Esophagus squamous epithelium (tissue), 4 donors: ENCODE data around the gene ASMTL.

Source experiments
- POLR2A ChIP-seq, 4 donors: fragments of 450-650 bp; IDR thresholded peaks; one replicate each; pipeline ENCODE4 v1.6.1; 2017; ENCODE audit warnings: antibody characterized with exemption in 4 of 4, mild to moderate bottlenecking in 4 of 4, moderate library complexity in 3 of 4
- TF ChIP-seq, protein P1 (sequence below), 6 experiments: fragments of 450-650 bp in 4 of 6; fragments of 200-600 bp in 2 of 6; sonication (generic) in 2 of 6; IDR thresholded peaks; one replicate each; pipeline ENCODE4 v1.5.1; 2016 to 2019; ENCODE audit warnings: antibody characterized with exemption in 6 of 6, mild to moderate bottlenecking in 4 of 6, moderate library complexity in 4 of 6

DNA sequence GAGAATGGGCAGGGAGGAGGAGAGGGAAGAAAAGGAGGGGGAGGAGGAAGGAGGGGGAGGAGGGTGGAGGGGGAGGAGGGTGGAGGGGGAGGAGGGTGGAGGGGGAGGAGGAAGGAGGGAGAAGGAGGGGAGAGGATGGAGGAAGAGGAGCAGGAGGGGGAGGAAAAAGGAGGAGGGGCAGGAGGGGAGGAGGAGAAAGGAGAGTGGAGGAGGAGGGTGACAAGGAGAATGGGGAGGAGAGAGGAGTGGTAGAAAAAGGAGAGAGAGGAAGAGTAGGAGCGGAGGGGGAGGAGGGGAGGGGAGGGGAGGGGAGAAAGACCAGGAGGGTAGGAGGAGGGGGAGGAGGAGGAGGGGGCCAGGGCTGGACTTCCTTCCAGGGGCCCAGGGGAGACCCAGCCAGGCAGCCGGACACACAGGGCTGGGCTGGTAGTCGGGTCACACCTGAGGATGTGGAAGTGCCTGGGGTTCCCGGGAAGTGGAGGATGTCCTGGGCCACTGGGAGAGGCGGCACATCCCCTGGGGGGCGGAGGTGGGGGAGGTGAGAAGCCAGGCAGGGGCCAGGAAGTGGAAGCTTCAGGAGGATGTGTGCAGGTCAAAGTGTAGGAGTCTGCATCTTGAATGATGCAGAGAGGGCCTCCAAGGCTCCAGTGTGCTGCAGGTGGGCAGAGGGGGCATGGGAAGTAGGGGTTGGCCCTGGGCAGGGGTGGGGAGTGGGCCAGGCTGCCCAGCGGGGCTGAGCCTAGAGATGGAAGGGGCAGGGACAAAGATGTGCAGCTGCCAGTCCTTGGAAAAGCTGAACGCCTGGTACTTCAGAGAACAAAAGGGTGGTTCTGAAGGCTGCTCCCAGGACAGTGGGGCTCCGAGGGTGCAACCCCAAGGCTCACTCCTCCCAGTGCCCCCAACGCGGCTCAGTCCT lies 97.3 kb downstream of the ASMTL start:
- TF ChIP-seq, protein P1, sequence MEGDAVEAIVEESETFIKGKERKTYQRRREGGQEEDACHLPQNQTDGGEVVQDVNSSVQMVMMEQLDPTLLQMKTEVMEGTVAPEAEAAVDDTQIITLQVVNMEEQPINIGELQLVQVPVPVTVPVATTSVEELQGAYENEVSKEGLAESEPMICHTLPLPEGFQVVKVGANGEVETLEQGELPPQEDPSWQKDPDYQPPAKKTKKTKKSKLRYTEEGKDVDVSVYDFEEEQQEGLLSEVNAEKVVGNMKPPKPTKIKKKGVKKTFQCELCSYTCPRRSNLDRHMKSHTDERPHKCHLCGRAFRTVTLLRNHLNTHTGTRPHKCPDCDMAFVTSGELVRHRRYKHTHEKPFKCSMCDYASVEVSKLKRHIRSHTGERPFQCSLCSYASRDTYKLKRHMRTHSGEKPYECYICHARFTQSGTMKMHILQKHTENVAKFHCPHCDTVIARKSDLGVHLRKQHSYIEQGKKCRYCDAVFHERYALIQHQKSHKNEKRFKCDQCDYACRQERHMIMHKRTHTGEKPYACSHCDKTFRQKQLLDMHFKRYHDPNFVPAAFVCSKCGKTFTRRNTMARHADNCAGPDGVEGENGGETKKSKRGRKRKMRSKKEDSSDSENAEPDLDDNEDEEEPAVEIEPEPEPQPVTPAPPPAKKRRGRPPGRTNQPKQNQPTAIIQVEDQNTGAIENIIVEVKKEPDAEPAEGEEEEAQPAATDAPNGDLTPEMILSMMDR (IDR thresholded peaks at IDR 0.05): no peak
- TF ChIP-seq POLR2A (IDR thresholded peaks at IDR 0.05): no peak
